HepG2 (cell line): Measurements from ENCODE around the gene C1orf21.

Source experiments
- AKAP8 ChIP-seq: sonication (generic); formaldehyde crosslinking; IDR thresholded peaks from 2 replicates; pipeline ENCODE4 v1.5.1; 2020; ENCODE audit warnings: mild to moderate bottlenecking, missing genetic modification reagents
- NFRKB ChIP-seq: fragments of 450-650 bp; IDR thresholded peaks from 2 replicates; pipeline ENCODE4 v1.6.1; 2017
- SOX5 ChIP-seq: IDR thresholded peaks from 2 replicates; pipeline ENCODE4 v1.6.1; 2016; ENCODE audit warnings: borderline replicate concordance
- ZNF776 ChIP-seq: sonication (generic); formaldehyde crosslinking; IDR thresholded peaks from 2 replicates; pipeline ENCODE4 v1.4.0; 2020; ENCODE audit warnings: mild to moderate bottlenecking, missing genetic modification reagents
- ZNF780A ChIP-seq: sonication (generic); formaldehyde crosslinking; IDR thresholded peaks from 2 replicates; pipeline ENCODE4 v1.8.0; 2022; ENCODE audit warnings: mild to moderate bottlenecking, missing genetic modification reagents, moderate library complexity
- TF ChIP-seq, protein P1 (sequence below): IDR thresholded peaks from 2 replicates; pipeline ENCODE4 v1.6.1; 2012; ENCODE audit warnings: low read length, improper control_type of control experiment
- TF ChIP-seq, protein P2 (sequence below): sonication (generic); formaldehyde crosslinking; IDR thresholded peaks from 2 replicates; pipeline ENCODE4 v1.5.0; 2020; ENCODE audit warnings: mild to moderate bottlenecking, missing genetic modification reagents, moderate library complexity
- TF ChIP-seq, protein P3 (sequence below), 2 experiments: IDR thresholded peaks; 2 replicates each; pipeline ENCODE4 v1.6.1; 2011 to 2012; ENCODE audit warnings: low read length in 2 of 2, borderline replicate concordance in 1 of 2, low read depth in 1 of 2, mild to moderate bottlenecking in 1 of 2, moderate library complexity in 1 of 2

DNA sequence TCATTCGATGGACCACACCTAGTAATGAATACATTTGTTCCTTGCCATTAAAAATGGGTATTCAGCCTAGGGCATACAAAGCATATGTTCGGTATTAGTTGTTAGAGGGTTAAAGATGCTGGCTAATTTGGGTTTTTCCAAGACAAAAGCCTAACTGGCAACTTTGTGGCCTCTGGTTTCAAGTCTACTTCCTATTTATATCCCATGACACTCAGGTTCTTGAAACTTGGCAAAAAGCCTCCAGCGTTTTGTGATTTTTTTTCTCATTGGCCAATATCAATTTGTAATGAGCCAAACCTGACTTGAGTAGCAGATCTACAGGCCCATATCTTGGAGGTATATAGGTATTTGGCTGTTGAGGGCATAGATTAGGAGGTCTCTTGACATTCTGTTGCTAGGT, 75.3 kb downstream of the C1orf21 start:
- no peak for TF ChIP-seq ZNF780A
- TF ChIP-seq, protein P1, sequence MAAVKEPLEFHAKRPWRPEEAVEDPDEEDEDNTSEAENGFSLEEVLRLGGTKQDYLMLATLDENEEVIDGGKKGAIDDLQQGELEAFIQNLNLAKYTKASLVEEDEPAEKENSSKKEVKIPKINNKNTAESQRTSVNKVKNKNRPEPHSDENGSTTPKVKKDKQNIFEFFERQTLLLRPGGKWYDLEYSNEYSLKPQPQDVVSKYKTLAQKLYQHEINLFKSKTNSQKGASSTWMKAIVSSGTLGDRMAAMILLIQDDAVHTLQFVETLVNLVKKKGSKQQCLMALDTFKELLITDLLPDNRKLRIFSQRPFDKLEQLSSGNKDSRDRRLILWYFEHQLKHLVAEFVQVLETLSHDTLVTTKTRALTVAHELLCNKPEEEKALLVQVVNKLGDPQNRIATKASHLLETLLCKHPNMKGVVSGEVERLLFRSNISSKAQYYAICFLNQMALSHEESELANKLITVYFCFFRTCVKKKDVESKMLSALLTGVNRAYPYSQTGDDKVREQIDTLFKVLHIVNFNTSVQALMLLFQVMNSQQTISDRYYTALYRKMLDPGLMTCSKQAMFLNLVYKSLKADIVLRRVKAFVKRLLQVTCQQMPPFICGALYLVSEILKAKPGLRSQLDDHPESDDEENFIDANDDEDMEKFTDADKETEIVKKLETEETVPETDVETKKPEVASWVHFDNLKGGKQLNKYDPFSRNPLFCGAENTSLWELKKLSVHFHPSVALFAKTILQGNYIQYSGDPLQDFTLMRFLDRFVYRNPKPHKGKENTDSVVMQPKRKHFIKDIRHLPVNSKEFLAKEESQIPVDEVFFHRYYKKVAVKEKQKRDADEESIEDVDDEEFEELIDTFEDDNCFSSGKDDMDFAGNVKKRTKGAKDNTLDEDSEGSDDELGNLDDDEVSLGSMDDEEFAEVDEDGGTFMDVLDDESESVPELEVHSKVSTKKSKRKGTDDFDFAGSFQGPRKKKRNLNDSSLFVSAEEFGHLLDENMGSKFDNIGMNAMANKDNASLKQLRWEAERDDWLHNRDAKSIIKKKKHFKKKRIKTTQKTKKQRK, result no peak
- TF ChIP-seq, protein P2, sequence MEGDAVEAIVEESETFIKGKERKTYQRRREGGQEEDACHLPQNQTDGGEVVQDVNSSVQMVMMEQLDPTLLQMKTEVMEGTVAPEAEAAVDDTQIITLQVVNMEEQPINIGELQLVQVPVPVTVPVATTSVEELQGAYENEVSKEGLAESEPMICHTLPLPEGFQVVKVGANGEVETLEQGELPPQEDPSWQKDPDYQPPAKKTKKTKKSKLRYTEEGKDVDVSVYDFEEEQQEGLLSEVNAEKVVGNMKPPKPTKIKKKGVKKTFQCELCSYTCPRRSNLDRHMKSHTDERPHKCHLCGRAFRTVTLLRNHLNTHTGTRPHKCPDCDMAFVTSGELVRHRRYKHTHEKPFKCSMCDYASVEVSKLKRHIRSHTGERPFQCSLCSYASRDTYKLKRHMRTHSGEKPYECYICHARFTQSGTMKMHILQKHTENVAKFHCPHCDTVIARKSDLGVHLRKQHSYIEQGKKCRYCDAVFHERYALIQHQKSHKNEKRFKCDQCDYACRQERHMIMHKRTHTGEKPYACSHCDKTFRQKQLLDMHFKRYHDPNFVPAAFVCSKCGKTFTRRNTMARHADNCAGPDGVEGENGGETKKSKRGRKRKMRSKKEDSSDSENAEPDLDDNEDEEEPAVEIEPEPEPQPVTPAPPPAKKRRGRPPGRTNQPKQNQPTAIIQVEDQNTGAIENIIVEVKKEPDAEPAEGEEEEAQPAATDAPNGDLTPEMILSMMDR (CRISPR knock-in tag), result no peak
- TF ChIP-seq ZNF776 (CRISPR knock-in tag), result no peak
- TF ChIP-seq AKAP8 (CRISPR knock-in tag), result no peak
- TF ChIP-seq, protein P3, sequence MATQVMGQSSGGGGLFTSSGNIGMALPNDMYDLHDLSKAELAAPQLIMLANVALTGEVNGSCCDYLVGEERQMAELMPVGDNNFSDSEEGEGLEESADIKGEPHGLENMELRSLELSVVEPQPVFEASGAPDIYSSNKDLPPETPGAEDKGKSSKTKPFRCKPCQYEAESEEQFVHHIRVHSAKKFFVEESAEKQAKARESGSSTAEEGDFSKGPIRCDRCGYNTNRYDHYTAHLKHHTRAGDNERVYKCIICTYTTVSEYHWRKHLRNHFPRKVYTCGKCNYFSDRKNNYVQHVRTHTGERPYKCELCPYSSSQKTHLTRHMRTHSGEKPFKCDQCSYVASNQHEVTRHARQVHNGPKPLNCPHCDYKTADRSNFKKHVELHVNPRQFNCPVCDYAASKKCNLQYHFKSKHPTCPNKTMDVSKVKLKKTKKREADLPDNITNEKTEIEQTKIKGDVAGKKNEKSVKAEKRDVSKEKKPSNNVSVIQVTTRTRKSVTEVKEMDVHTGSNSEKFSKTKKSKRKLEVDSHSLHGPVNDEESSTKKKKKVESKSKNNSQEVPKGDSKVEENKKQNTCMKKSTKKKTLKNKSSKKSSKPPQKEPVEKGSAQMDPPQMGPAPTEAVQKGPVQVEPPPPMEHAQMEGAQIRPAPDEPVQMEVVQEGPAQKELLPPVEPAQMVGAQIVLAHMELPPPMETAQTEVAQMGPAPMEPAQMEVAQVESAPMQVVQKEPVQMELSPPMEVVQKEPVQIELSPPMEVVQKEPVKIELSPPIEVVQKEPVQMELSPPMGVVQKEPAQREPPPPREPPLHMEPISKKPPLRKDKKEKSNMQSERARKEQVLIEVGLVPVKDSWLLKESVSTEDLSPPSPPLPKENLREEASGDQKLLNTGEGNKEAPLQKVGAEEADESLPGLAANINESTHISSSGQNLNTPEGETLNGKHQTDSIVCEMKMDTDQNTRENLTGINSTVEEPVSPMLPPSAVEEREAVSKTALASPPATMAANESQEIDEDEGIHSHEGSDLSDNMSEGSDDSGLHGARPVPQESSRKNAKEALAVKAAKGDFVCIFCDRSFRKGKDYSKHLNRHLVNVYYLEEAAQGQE (IDR thresholded peaks at IDR 0.05; ENCODE audit: borderline replicate concordance in 1 of 2, low read depth in 1 of 2, low read length in 2 of 2), result no peak
- no peak for TF ChIP-seq NFRKB
- no peak for TF ChIP-seq SOX5
